Islet precursor cell (in vitro differentiated cells): ENCODE data around the gene GPR152.
"Not testable (repeated sequence)": the region's sequence is repeated elsewhere in the genome, so short reads cannot be mapped to it uniquely, and the experiment has no call there.

Experiments
- DNase-seq: peaks from one replicate; pipeline ENCODE4 v3.0.0-alpha.2; 2018

Gene GPR152

DNA sequence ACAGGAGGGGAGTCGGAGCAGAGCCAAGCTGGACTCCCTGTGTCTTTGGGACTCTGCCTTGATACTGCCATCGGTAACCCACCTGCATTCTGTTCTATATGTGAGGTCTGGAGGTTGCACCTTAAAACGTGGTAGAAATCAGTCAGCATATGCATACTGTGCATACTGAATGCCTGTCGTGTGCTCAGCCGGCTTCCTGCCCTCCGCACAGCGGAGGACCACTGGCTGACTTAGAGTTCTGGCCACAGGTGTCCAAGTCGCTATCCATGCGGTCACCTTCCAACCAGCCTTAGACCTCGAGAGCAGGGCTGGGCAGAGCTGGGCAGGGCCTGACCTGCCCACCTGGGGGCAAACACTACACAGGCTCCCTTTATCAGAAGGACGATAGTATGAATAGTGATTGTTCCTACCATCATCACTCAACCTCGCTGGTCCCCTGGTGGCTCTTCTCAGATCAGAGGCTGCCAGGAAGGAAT lies 44.8 kb downstream of the GPR152 start:
- DNase-seq, result no peak

DNA sequence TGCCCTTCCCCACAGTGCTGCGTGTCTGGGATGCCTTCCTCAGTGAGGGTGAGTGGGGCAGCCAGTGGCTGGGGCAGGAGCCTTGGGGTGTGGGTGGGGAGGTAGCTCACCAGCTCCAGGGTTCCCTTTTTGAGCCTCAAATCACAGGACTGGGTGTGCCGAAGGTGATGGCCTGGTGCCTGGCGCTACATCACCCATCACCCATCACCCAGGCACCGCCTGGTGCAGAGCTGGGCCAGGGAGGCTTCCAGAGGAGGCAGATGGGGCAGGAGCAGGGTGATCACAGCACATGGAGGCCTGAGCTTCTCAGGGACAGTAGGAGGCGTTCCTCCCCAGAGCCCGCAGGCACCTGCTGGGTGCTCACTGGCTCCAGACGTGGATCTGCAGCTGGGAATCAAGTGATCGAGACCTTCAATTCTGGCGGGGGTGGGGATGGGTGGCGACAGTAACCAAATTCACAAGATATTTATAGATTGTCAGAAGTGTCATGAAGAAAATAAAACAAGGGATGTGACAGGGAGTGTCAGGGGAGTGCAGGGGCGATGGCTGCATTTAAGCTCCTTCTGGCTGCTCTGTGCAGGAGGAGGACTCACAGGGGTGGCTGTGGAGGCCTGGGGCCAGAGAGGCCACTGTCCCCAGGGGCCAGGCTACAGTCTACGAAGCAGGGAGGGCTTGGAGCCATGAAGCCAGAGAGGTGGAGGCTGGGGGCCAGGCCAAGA lies 45.4 kb downstream of the GPR152 start:
- DNase-seq, result no peak

DNA sequence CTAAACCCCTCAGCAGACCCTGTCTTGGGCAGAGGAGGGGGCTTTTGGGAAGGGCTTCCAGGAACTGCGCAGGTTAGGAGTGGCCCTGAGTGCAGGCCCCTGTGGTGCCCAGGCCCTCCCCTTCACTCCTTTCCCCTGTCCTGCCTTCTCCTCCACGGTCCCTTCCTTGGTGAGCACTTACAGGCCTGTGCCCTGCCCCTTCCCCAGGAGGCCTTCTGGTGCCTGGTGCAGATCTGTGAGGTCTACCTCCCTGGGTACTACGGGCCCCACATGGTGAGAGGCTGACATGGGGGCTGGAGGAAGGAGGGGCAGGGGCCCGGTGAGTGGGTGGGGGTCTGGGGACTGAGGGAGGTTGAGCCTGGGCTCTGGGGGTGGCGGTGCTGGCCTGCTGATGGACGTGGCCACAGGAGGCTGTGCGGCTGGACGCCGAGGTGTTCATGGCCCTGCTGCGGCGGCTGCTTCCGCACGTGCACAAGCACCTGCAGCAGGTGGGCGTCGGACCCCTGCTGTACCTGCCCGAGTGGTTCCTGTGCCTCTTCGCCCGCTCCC lies 46.0 kb downstream of the GPR152 start:
- DNase-seq, result no peak

DNA sequence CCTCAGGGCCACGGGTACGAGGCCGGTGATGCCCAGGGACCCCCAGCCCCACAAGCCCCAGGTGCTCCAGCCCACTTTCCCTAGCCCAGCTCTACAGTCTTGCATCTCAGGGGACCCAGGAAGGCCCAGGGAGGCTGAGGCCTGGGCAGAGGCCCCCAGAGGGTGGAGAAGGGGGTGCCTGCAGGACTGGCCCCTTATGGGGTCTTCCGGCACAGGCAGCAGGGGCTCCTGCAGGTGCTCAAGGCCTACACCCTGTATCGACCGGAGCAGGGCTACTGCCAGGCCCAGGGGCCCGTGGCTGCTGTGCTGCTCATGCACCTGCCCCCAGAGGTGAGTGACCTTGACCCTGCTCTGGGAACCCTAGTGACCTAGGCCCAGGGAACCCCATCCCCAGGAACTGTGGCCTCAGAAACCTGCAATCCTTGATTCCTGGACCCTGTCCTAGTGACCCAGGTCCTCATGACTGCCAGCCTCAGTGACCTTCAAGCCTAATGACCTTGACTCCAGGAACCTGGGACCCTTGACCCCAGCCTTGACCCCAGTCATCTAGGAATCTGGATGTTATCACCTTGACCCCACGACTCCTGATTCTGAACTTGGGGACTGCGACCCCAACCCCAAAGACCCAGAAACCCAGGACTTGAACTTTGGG lies 46.7 kb downstream of the GPR152 start:
- DNase-seq, result no peak

DNA sequence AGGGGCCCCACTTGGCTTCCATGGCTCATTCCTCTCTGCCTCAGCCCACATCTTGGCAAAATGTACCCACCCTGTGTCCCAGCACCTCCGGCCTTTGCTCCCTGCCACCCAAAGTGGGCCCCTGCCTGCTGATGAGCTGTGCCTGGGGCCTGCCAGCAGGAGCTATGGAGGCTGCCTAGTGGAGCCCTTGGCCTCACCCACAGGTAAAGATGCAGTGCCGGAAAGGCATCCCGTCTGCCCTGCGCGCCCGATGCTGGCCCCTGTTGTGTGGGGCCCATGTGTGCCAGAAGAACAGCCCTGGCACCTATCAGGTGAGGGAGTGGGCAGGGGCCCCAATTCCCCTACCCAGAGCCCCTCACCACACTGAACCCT lies 47.3 kb downstream of the GPR152 start:
- no peak for DNase-seq

DNA sequence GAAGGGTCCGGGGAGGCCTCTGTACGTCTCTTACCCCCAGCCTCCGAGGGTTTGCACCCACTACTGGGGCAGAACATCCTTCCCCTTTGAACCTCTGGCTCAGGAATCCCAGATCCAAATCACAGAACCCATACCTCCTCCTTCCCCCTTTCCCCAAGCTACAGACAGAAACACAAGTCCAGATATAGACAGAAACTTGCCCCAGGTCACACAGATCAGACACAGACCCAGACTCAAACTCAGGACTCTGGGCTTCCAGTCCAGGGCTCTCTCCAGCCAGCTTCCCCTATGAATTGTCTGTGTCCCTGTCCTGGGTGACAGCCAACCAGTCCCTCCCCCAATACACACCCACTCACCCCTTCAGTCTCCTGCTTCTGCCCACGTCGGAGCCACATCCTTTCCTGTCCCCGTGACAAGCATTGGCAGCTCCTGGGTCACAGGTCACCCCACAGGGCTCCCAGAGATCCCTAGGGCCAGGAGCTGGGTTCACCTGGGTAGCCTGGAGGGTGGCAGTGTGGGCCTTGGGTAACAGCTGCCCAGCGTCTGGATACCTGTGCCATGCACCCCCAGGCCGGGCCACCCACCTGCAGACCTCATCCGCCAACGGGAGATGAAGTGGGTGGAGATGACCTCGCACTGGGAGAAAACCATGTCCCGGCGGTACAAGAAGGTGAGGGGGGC lies 47.9 kb downstream of the GPR152 start:
- DNase-seq, result no peak

DNA sequence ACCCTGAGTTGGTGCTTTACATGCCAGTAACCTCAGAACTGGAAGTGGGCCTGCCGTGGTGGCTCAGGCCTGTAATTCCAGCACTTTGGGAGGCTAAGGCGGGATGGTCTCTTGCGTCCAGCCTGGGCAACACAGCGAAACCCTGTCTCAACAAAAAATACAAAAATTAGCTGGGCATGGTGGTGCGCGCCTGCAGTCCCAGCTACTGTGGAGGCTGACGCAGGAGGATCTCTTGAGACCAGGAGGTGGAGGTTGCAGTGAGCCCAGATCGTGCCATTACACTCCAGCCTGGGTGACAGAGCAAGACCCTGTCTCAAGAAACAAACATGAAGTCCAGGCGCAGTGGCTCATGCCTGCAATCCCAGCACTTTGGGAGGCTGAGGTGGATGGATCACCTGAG lies 49.4 kb downstream of the GPR152 start:
- DNase-seq, result not testable (repeated sequence)

DNA sequence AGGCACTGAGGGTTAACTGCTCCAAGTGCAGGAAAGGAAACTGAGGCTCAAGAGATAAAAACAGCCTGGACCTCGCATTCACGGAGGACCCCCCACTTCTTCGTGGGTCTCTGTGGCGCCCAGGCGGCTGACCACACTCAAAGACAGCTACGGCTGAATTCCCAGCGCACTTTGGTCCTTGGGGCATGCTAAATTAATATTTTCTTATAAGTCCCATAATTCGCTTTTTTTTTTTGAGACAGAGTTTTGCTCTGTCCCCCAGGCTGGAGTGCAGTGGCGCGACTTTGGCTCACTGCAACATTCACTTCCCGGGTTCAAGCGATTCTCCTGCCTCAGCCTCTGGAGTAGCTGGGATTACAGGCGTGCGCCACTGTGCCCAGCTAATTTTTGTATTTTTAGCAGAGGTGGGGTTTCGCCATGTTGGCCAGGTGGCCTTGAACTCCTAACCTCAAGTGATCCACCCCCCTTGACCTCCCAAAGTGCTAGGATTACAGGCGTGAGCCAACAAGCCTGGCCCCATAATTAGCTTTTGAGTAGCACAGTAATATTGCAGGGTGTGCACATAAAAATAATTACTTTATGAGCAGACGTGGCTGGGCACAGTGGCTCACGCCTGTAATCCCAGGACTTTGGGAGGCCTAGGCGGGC lies 50.2 kb downstream of the GPR152 start:
- not testable (repeated sequence) for DNase-seq

DNA sequence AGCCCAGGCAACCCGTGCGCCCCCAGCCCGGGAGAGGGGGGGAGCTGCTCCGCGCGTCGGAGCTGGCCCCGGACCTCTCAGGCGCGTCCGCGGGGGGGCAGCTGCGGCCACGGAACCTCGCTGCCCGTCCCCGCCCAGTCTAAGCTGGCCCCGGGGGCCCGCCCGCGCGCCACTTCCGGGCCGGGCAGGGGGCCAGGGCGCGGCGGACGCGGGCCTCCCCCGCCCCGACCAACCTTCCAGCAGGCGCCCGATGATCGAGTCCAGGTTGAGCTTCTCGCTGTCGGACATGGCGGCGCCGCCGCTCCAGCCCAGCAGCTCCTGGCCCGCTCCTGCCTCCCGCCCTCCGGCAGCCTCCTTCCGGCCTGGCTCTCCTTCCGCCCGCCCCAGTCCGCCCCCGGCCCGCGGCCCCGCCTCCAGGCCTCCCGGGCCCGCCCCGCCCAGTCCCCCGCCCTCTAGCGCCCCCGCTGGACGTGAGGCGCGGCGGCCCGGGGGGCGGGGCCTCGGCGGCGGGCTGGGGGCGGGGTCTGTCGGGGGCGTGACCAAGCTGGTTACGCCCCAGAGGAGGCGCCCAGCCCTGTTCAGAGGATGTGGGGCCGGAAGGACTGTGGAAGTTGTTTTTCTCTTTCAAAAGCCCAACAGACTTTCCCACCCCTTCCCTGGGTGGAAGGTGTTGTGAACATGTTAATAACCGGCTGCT lies 50.9 kb downstream of the GPR152 start, which contains the start of gene PPP1CA:
TSS of gene PPP1CA (minus strand) at position 364 of the 697 bp plus-strand sequence. CDS start at position 288, 76 bp downstream.
- DNase-seq, result peak; percentile 94
